Measurements from ENCODE around the gene RIC8B.

Gene RIC8B

GRCh38 chr12:106910202-106910601 lies 135.7 kb downstream of the RIC8B start:
- Histone ChIP-seq H3K36me3 (replicated peaks; ENCODE audit: insufficient read depth, low read length) (no peaks in the 10 kb centered on the region), H3K79me2 (ENCODE audit: low read length) (no peaks in the 10 kb centered on the region), H3K9me2 (replicated peaks; ENCODE audit: insufficient read depth, low read length) (no peaks in the 10 kb centered on the region), H3K9ac (ENCODE audit: low read length) (no peak overlapping the region), H3K4me1 (ENCODE audit: low read length) (peaks cover 25% of the 10 kb centered on the region), H3K27ac (ENCODE audit: low read length) (peak overlapping the region; percentile 37; the same call in 1 of the 2 replicates), H3K27me3 (replicated peaks; ENCODE audit: insufficient read depth, low read length) (no peaks in the 10 kb centered on the region), H3K4me2 (ENCODE audit: low read depth, low read length) (peak overlapping the region; percentile 40), H3K4me3 (ENCODE audit: low read length) (no peak overlapping the region), H4K20me1 (ENCODE audit: insufficient read depth, low read length) (no peaks in the 10 kb centered on the region), H3F3A (ENCODE audit: insufficient read depth, low read length) (no peaks in the 10 kb centered on the region), H2AFZ (ENCODE audit: low read length) (no peak overlapping the region), H3K9me3 (replicated peaks; ENCODE audit: insufficient read depth, low read length) (no peaks in the 10 kb centered on the region)
- TF ChIP-seq CTCF (IDR thresholded peaks at IDR 0.05; ENCODE audit: low read length): no peak
- no peak for TF ChIP-seq EZH2 (optimal IDR thresholded peaks at IDR 0.05; ENCODE audit: low read depth, low read length)
- no peak for TF ChIP-seq EZH2phosphoT487 (IDR thresholded peaks at IDR 0.05; ENCODE audit: low read length)
- peak; percentile 54 for DNase-seq

- H3K27me3 ChIP-seq (replicated peaks; ENCODE audit: insufficient read depth, low read length): no peaks in the 10 kb centered on the region
- H3K4me3 ChIP-seq (ENCODE audit: low read length): no peak overlapping the region
- DNase-seq: no peak
- no peak overlapping the region for H3K27ac ChIP-seq (ENCODE audit: low read length)
- no peaks in the 10 kb centered on the region for H3K9me3 ChIP-seq (replicated peaks; ENCODE audit: insufficient read depth, low read length)
- no peak overlapping the region for H3K9ac ChIP-seq (ENCODE audit: low read length)
- H3K9me2 ChIP-seq (replicated peaks; ENCODE audit: insufficient read depth, low read length): no peaks in the 10 kb centered on the region
- H3K79me2 ChIP-seq (ENCODE audit: low read length): no peaks in the 10 kb centered on the region
- no peaks in the 10 kb centered on the region for H4K20me1 ChIP-seq (ENCODE audit: insufficient read depth, low read length)
- no peak overlapping the region for H3K4me2 ChIP-seq (ENCODE audit: low read depth, low read length)
- H2AFZ ChIP-seq (ENCODE audit: low read length): no peak overlapping the region
- no peaks in the 10 kb centered on the region for H3K36me3 ChIP-seq (replicated peaks; ENCODE audit: insufficient read depth, low read length)
- H3F3A ChIP-seq (ENCODE audit: insufficient read depth, low read length): no peaks in the 10 kb centered on the region
- peaks cover 29% of the 10 kb centered on the region for H3K4me1 ChIP-seq (ENCODE audit: low read length)
- TF ChIP-seq EZH2 (optimal IDR thresholded peaks at IDR 0.05; ENCODE audit: low read depth, low read length): no peak
- TF ChIP-seq EZH2phosphoT487 (IDR thresholded peaks at IDR 0.05; ENCODE audit: low read length): no peak
- no peak for TF ChIP-seq CTCF (IDR thresholded peaks at IDR 0.05; ENCODE audit: low read length)
Measured at GRCh38 chr12:106911581-106911980, 137.1 kb downstream of the RIC8B start.

DNA sequence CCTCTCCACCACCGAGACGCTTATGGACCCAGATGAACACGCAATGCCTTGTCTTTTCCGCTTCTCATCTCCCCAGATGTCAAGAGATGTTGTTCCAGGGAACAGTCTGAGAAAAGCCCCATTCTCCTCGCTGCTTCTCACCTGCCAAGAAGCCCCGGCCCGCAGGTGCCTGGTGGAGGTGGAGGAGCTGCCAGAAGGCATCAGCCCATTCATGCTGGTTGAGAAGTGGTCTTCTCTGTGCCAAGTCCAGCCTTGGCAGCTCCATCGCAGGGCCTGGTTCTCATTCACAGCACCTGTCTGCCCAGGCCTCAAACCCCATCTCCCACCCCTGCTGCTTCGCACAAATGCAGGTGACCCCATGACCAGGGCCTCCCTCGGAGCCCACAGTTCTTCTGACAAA lies 139.0 kb downstream of the RIC8B start:
- Histone ChIP-seq H3K4me3 (ENCODE audit: low read length) (no peak overlapping the region), H3K9ac (ENCODE audit: low read length) (no peak overlapping the region), H3K9me3 (replicated peaks; ENCODE audit: insufficient read depth, low read length) (no peaks in the 10 kb centered on the region), H3K79me2 (ENCODE audit: low read length) (no peaks in the 10 kb centered on the region), H3K27me3 (replicated peaks; ENCODE audit: insufficient read depth, low read length) (no peaks in the 10 kb centered on the region), H2AFZ (ENCODE audit: low read length) (no peak overlapping the region), H3K4me2 (ENCODE audit: low read depth, low read length) (no peak overlapping the region), H3K27ac (ENCODE audit: low read length) (no peak overlapping the region), H4K20me1 (ENCODE audit: insufficient read depth, low read length) (no peaks in the 10 kb centered on the region), H3K4me1 (ENCODE audit: low read length) (peaks cover 29% of the 10 kb centered on the region), H3K36me3 (replicated peaks; ENCODE audit: insufficient read depth, low read length) (no peaks in the 10 kb centered on the region), H3K9me2 (replicated peaks; ENCODE audit: insufficient read depth, low read length) (no peaks in the 10 kb centered on the region), H3F3A (ENCODE audit: insufficient read depth, low read length) (no peaks in the 10 kb centered on the region)
- TF ChIP-seq EZH2 (optimal IDR thresholded peaks at IDR 0.05; ENCODE audit: low read depth, low read length) (no peak), EZH2phosphoT487 (IDR thresholded peaks at IDR 0.05; ENCODE audit: low read length) (no peak), CTCF (IDR thresholded peaks at IDR 0.05; ENCODE audit: low read length) (no peak)
- DNase-seq: no peak

Data from MM.1S (cell line).